K562 (cell line): ENCODE data around the gene B4GALT5. TPM values are rescaled to one million over a fixed set of nuclear protein-coding genes. Genes with fewer than 3 reads are reported as not detected.
A peak's percentile ranks its signal among the peaks of the same experiment; 100 is the strongest.

Experiments used
- ATF3 ChIP-seq, 2 experiments: fragments of 450-650 bp in 1 of 2; sonication (generic) in 1 of 2; formaldehyde crosslinking in 1 of 2; IDR thresholded peaks in 1 of 2; conservative IDR thresholded peaks in 1 of 2; 2 replicates each; pipeline versions ENCODE4 v1.6.1 to v1.8.1; 2016 to 2023; ENCODE audit warnings: mild to moderate bottlenecking in 2 of 2, moderate library complexity in 2 of 2, inconsistent platforms in 1 of 2, missing genetic modification reagents in 1 of 2
- ATF7 ChIP-seq: fragments of 450-650 bp; IDR thresholded peaks from 2 replicates; pipeline ENCODE4 v1.7.1; 2014; ENCODE audit warnings: mild to moderate bottlenecking, moderate library complexity
- CEBPB ChIP-seq: fragments of 450-650 bp; IDR thresholded peaks from 2 replicates; pipeline ENCODE4 v1.6.1; 2016; ENCODE audit warnings: missing genetic modification characterization, missing compliant biosample characterization
- FOXA3 ChIP-seq, 2 experiments: fragments of 450-650 bp in 1 of 2; sonication (generic) in 1 of 2; formaldehyde crosslinking; IDR thresholded peaks in 1 of 2; conservative IDR thresholded peaks in 1 of 2; 2 replicates each; pipeline versions ENCODE4 v1.4.0 to v1.8.0; 2020 to 2022; ENCODE audit warnings: mild to moderate bottlenecking in 2 of 2, missing genetic modification reagents in 1 of 2
- GABPB1 ChIP-seq: sonication (generic); formaldehyde crosslinking; IDR thresholded peaks from 2 replicates; pipeline ENCODE4 v1.8.0; 2022; ENCODE audit warnings: mild to moderate bottlenecking, missing genetic modification reagents
- GATA2 ChIP-seq: sonication (generic); formaldehyde crosslinking; IDR thresholded peaks from 2 replicates; pipeline ENCODE4 v1.4.0; 2020; ENCODE audit warnings: mild to moderate bottlenecking, missing genetic modification reagents
- KDM1A ChIP-seq, 2 experiments: fragments of 450-650 bp; IDR thresholded peaks; 2 replicates each; pipeline ENCODE4 v1.6.1; 2016; ENCODE audit warnings: mild to moderate bottlenecking in 2 of 2
- MAFF ChIP-seq: IDR thresholded peaks from 2 replicates; pipeline ENCODE4 v1.6.1; 2012; ENCODE audit warnings: low read length, improper control_type of control experiment
- MEIS2 ChIP-seq: fragments of 450-650 bp; IDR thresholded peaks from 2 replicates; pipeline ENCODE4 v1.6.1; 2014; ENCODE audit warnings: mild to moderate bottlenecking; ENCODE audit not compliant: partially characterized antibody
- NFIC ChIP-seq: fragments of 450-650 bp; IDR thresholded peaks from 2 replicates; pipeline ENCODE4 v1.6.1; 2017; ENCODE audit warnings: mild to moderate bottlenecking, inconsistent platforms
- RBFOX2 ChIP-seq: fragments of 200-400 bp; formaldehyde crosslinking; IDR thresholded peaks from 2 replicates; pipeline ENCODE4 v1.6.1; 2017; ENCODE audit warnings: low read depth, mild to moderate bottlenecking, low read length, moderate library complexity
- RBM39 ChIP-seq: fragments of 200-400 bp; formaldehyde crosslinking; optimal IDR thresholded peaks from 2 replicates; pipeline ENCODE3; 2018; ENCODE audit warnings: low read depth, low read length
- RFX1 ChIP-seq: fragments of 450-650 bp; IDR thresholded peaks from 2 replicates; pipeline ENCODE4 v1.6.1; 2016; ENCODE audit warnings: mild to moderate bottlenecking, moderate library complexity
- SMAD4 ChIP-seq: fragments of 250-450 bp; sonication (Bioruptor Pico); conservative IDR thresholded peaks from 2 replicates; pipeline ENCODE4 v1.8.0; 2021; ENCODE audit warnings: inconsistent platforms, mild to moderate bottlenecking, moderate library complexity
- SRSF3 ChIP-seq: fragments of 200-400 bp; formaldehyde crosslinking; IDR thresholded peaks from 2 replicates; pipeline ENCODE4 v1.6.1; 2016; ENCODE audit warnings: mild to moderate bottlenecking, low read length, moderate library complexity; ENCODE audit not compliant: insufficient read depth
- TBL1XR1 ChIP-seq, 2 experiments: IDR thresholded peaks; 2 replicates each; pipeline ENCODE4 v1.6.1; 2012; ENCODE audit warnings: improper control_type of control experiment in 2 of 2, low read length in 2 of 2, mild to moderate bottlenecking in 1 of 2
- TCF7 ChIP-seq: sonication (generic); IDR thresholded peaks from 2 replicates; pipeline ENCODE4 v1.6.1; 2016; ENCODE audit warnings: antibody characterized with exemption, borderline replicate concordance
- TRIM24 ChIP-seq, 2 experiments: fragments of 450-650 bp; IDR thresholded peaks; 2 replicates each; pipeline ENCODE4 v1.6.1; 2016
- VEZF1 ChIP-seq: fragments of 200-800 bp; sonication (Bioruptor generic); IDR thresholded peaks from 2 replicates; pipeline ENCODE4 v1.6.1; 2017; ENCODE audit warnings: missing genetic modification characterization, missing compliant biosample characterization
- ZNF766 ChIP-seq: fragments of 200-800 bp; sonication (Bioruptor generic); conservative IDR thresholded peaks from 2 replicates; pipeline ENCODE4 v1.6.1; 2016; ENCODE audit warnings: missing genetic modification characterization, missing compliant biosample characterization
- polyA plus RNA-seq, 8 experiments: library from polyadenylated mRNA; depleted of rRNA in 4 of 8; stranded (reverse) in 5 of 8; unstranded in 3 of 8; fragments of >200 nt; fragmentation: Nextera tagmentation in 2 of 8; fragmentation: Illumina TruSeq in 1 of 8; extraction: Ambion mirVana in 2 of 8; extraction: Trizol in 1 of 8; gene quantifications; 2 replicates each; pipeline versions ENCODE4 v1.2.1 to v1.2.3, GENCODE V29; 2011 to 2014; ENCODE audit warnings: inconsistent platforms in 1 of 8, missing spikeins in 1 of 8
- total RNA-seq, 7 experiments: library from RNA; depleted of rRNA in 6 of 7; stranded (reverse); fragments of >200 nt in 6 of 7; fragmentation: Illumina TruSeq in 2 of 7; extraction: Trizol in 2 of 7; gene quantifications; 2 replicates each; pipeline versions ENCODE4 v1.2.1 to v1.2.3, GENCODE V29; 2011 to 2021; ENCODE audit warnings: low replicate concordance in 1 of 7
- TF ChIP-seq, protein P1 (sequence below): fragments of 250-450 bp; sonication (Bioruptor Pico); IDR thresholded peaks from 2 replicates; pipeline ENCODE4 v1.9.0; 2021; ENCODE audit warnings: mild to moderate bottlenecking, inconsistent platforms
- TF ChIP-seq, protein P2 (sequence below): fragments of 450-650 bp; IDR thresholded peaks from 2 replicates; pipeline ENCODE4 v1.7.0; 2016; ENCODE audit warnings: borderline replicate concordance

B4GALT5 gene
- total and polyA plus RNA-seq, 9 of the 15 experiments (the other 6 are each of a cell fraction or from before 2014, with no cell fraction given): 8.5 to 32.6 (median 23.4) TPM

DNA sequence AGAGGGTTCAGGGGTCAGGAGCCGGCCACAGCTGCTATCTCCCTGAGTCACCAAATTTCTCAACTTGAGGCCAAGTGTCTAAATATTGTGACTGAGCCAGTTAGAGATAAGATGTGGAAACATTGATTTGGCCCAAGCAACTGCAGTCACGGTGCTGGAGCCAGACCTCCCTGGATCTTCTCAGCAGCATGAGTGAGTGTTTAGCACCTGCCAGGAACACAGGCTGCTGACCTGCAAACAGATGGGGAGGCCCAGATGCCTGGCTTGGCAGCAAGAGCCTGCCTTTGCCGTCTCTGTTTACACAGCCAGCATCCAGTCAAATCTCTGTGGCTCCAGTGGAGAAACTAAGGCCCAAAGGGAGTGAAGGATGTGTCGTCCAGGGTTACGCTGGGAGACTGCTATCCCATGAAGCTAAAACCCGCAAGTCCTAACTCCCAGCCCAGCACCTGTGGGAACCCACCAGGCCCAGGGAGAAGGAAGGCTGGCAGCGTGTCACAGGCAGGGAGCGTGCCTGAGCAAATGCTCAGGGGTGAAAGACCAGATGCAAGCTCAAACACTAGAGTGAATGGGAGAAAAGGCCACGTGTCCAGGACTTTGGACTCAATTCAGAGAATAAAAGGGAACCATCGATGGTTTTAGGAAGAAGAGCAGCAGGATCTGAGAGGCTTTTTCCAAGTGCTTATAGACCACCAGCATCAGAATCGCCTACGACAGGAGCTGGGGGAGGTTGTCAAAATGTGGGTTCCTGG, 129.8 kb downstream of the B4GALT5 start (continued):
- peak; percentile 70 for TF ChIP-seq SMAD4 (CRISPR knock-in tag)
- TF ChIP-seq, protein P1, sequence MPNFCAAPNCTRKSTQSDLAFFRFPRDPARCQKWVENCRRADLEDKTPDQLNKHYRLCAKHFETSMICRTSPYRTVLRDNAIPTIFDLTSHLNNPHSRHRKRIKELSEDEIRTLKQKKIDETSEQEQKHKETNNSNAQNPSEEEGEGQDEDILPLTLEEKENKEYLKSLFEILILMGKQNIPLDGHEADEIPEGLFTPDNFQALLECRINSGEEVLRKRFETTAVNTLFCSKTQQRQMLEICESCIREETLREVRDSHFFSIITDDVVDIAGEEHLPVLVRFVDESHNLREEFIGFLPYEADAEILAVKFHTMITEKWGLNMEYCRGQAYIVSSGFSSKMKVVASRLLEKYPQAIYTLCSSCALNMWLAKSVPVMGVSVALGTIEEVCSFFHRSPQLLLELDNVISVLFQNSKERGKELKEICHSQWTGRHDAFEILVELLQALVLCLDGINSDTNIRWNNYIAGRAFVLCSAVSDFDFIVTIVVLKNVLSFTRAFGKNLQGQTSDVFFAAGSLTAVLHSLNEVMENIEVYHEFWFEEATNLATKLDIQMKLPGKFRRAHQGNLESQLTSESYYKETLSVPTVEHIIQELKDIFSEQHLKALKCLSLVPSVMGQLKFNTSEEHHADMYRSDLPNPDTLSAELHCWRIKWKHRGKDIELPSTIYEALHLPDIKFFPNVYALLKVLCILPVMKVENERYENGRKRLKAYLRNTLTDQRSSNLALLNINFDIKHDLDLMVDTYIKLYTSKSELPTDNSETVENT (CRISPR knock-in tag): no peak
- TF ChIP-seq CEBPB (tag): peak; percentile 88
- peak in 1 of 2 experiments; percentile 72; a peak in 2 of 4 replicates for TF ChIP-seq TBL1XR1 (IDR thresholded peaks at IDR 0.05; ENCODE audit: low read length in 2 of 2)
- 0 out of 2 replicates have a peak, but pooled peaks have one; percentile 32 for TF ChIP-seq ZNF766 (CRISPR knock-in tag)
- TF ChIP-seq ATF7: peak; percentile 42; the same call in 1 of the 2 replicates
- TF ChIP-seq RFX1: no peak
- TF ChIP-seq SRSF3: no peak
- TF ChIP-seq RBM39: no peak
- peak; percentile 52 for TF ChIP-seq VEZF1 (CRISPR knock-in tag)
- peak; percentile 44; the same call in 1 of the 2 replicates for TF ChIP-seq MAFF
- TF ChIP-seq FOXA3 (CRISPR knock-in tag; conservative IDR thresholded peaks at IDR 0.05 in 1 of 2, IDR thresholded peaks at IDR 0.05 in 1 of 2): peak in 1 of 2 experiments; percentile 71; a peak in 1 of 4 replicates
- peak; percentile 60 for TF ChIP-seq ATF3 (IDR thresholded peaks at IDR 0.05)
- TF ChIP-seq ATF3 (CRISPR knock-in tag; conservative IDR thresholded peaks at IDR 0.05): no peak
- TF ChIP-seq GABPB1 (CRISPR knock-in tag): 0 out of 2 replicates have a peak, but pooled peaks have one; percentile 18
- peak; percentile 31; the same call in 1 of the 2 replicates for TF ChIP-seq GATA2
- TF ChIP-seq KDM1A (IDR thresholded peaks at IDR 0.05): peak; percentile 95
- TF ChIP-seq RBFOX2: no peak
- TF ChIP-seq, protein P2, sequence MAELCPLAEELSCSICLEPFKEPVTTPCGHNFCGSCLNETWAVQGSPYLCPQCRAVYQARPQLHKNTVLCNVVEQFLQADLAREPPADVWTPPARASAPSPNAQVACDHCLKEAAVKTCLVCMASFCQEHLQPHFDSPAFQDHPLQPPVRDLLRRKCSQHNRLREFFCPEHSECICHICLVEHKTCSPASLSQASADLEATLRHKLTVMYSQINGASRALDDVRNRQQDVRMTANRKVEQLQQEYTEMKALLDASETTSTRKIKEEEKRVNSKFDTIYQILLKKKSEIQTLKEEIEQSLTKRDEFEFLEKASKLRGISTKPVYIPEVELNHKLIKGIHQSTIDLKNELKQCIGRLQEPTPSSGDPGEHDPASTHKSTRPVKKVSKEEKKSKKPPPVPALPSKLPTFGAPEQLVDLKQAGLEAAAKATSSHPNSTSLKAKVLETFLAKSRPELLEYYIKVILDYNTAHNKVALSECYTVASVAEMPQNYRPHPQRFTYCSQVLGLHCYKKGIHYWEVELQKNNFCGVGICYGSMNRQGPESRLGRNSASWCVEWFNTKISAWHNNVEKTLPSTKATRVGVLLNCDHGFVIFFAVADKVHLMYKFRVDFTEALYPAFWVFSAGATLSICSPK: no peak
- TF ChIP-seq NFIC: peak; percentile 61
- TF ChIP-seq MEIS2: peak; percentile 69
- TF ChIP-seq TRIM24 (IDR thresholded peaks at IDR 0.05): peak; percentile 54 to 84; a peak in 3 of 4 replicates
- TF ChIP-seq TCF7: no peak
